ENCODE data around the gene RNU1-3.
"Not testable (repeated sequence)": the region's sequence is repeated elsewhere in the genome, so short reads cannot be mapped to it uniquely, and the experiment has no call there.

DNA sequence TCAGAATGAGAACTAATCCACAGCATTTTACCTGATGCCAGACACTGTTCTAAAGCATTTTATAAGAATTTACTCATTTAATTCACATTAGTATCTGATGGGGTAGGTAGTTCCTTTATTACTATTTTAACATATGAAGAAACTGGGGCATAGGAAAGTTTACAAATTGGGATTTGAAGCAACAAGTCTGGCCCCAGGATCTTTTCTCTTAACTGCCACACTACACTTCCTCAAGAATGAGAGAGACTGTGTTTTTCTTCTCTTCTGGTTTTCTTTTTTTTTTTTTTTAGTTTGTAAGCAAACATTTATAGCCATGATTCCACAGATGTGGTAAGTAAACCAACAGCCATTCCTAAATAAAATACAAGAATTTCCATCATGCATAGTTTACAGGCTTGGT is 16.1 kb upstream of the RNU1-3 start:
- TF ChIP-seq, protein P1, sequence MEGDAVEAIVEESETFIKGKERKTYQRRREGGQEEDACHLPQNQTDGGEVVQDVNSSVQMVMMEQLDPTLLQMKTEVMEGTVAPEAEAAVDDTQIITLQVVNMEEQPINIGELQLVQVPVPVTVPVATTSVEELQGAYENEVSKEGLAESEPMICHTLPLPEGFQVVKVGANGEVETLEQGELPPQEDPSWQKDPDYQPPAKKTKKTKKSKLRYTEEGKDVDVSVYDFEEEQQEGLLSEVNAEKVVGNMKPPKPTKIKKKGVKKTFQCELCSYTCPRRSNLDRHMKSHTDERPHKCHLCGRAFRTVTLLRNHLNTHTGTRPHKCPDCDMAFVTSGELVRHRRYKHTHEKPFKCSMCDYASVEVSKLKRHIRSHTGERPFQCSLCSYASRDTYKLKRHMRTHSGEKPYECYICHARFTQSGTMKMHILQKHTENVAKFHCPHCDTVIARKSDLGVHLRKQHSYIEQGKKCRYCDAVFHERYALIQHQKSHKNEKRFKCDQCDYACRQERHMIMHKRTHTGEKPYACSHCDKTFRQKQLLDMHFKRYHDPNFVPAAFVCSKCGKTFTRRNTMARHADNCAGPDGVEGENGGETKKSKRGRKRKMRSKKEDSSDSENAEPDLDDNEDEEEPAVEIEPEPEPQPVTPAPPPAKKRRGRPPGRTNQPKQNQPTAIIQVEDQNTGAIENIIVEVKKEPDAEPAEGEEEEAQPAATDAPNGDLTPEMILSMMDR (IDR thresholded peaks at IDR 0.05; ENCODE audit: low read depth, low read length): not testable (repeated sequence)
- TF ChIP-seq EZH2phosphoT487 (IDR thresholded peaks at IDR 0.05; ENCODE audit: low read depth): not testable (repeated sequence)
